OCI-LY1 (cell line): Measurements from ENCODE around the gene ABCC2.

Experiments used
- EZH2 ChIP-seq: fragments of 200-600 bp; sonication (generic), shearing (Covaris generic); IDR thresholded peaks from 2 replicates; pipeline ENCODE4 v1.8.0; 2017; ENCODE audit warnings: borderline replicate concordance, mixed run types, mild to moderate bottlenecking, antibody characterized with exemption, low read length, moderate library complexity, mixed read lengths
- TF ChIP-seq, protein P1 (sequence below): fragments of 200-600 bp; sonication (generic), shearing (Covaris generic); IDR thresholded peaks from 2 replicates; pipeline ENCODE4 v1.5.1; 2017; ENCODE audit warnings: mild to moderate bottlenecking, antibody characterized with exemption, low read length, moderate library complexity, mixed read lengths

GRCh38 chr10:99785646-99786045, 3.2 kb downstream of the ABCC2 start:
- TF ChIP-seq, protein P1, sequence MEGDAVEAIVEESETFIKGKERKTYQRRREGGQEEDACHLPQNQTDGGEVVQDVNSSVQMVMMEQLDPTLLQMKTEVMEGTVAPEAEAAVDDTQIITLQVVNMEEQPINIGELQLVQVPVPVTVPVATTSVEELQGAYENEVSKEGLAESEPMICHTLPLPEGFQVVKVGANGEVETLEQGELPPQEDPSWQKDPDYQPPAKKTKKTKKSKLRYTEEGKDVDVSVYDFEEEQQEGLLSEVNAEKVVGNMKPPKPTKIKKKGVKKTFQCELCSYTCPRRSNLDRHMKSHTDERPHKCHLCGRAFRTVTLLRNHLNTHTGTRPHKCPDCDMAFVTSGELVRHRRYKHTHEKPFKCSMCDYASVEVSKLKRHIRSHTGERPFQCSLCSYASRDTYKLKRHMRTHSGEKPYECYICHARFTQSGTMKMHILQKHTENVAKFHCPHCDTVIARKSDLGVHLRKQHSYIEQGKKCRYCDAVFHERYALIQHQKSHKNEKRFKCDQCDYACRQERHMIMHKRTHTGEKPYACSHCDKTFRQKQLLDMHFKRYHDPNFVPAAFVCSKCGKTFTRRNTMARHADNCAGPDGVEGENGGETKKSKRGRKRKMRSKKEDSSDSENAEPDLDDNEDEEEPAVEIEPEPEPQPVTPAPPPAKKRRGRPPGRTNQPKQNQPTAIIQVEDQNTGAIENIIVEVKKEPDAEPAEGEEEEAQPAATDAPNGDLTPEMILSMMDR = no peak
- TF ChIP-seq EZH2 = no peak
